Breast epithelium (tissue), 3 donors: ENCODE results near the gene RNF223.

Source experiments
- CTCF ChIP-seq, 3 donors: fragments of 450-650 bp; IDR thresholded peaks; one replicate each; pipeline ENCODE4 v1.5.1; 2016 to 2017; ENCODE audit warnings: antibody characterized with exemption in 3 of 3, mild to moderate bottlenecking in 3 of 3, moderate library complexity in 3 of 3
- POLR2AphosphoS5 ChIP-seq, 3 donors: sonication (generic); formaldehyde crosslinking; IDR thresholded peaks; one replicate each; pipeline ENCODE4 v1.6.1; 2017; ENCODE audit warnings: antibody characterized with exemption in 3 of 3

GRCh38 chr1:1052003-1052840, 21.9 kb downstream of the RNF223 start:
- TF ChIP-seq CTCF (IDR thresholded peaks at IDR 0.05): no peak
- no peak for TF ChIP-seq POLR2AphosphoS5 (IDR thresholded peaks at IDR 0.05)
